Natural killer cell (primary cell): ENCODE measurements around the gene HMGN2. TPM values are rescaled to one million over a fixed set of nuclear protein-coding genes. Genes with fewer than 3 reads are reported as not detected.
A peak's percentile ranks its signal among the peaks of the same experiment; 100 is the strongest.

Experiments
- ATAC-seq, 3 donors: fragments of 150-1000 bp in 2 of 3; fragments of 200-7000 bp in 1 of 3; cut with Tn5 transposase; 1 replicate in 1 of 3; 2 replicates in 2 of 3; pipeline ENCODE4 v1.10.0; 2021; ENCODE audit warnings: mild to moderate bottlenecking in 2 of 3, moderate library complexity in 2 of 3
- DNase-seq, 2 donors: peaks; one replicate each; pipeline versions ENCODE4 v3.0.0 to v3.0.0-alpha.2; 2013 to 2021; ENCODE audit warnings: mixed read lengths in 1 of 2
- H3K27ac ChIP-seq: one replicate; pipeline ENCODE4 v1.5.1; 2013; ENCODE audit warnings: mild to moderate bottlenecking, low read length
- H3K27me3 ChIP-seq: one replicate; pipeline ENCODE4 v1.6.1; 2013; ENCODE audit warnings: low read length; ENCODE audit not compliant: control insufficient read depth, insufficient read depth
- H3K36me3 ChIP-seq: one replicate; pipeline ENCODE4 v1.6.1; 2013; ENCODE audit warnings: low read length; ENCODE audit not compliant: control insufficient read depth, insufficient read depth
- H3K4me1 ChIP-seq: one replicate; pipeline ENCODE4 v1.6.1; 2013; ENCODE audit warnings: low read length; ENCODE audit not compliant: control insufficient read depth, insufficient read depth
- H3K4me3 ChIP-seq: one replicate; pipeline ENCODE4 v1.5.1; 2013; ENCODE audit warnings: low read length
- H3K9me3 ChIP-seq: one replicate; pipeline ENCODE4 v1.6.1; 2013; ENCODE audit warnings: low read length; ENCODE audit not compliant: control insufficient read depth, insufficient read depth
- H3K27ac Mint-ChIP-seq, 2 donors: one replicate each; pipeline ENCODE4 v1.8.0; 2022; ENCODE audit warnings: mild to moderate bottlenecking in 2 of 2, mixed read lengths in 2 of 2, moderate library complexity in 1 of 2
- H3K27me3 Mint-ChIP-seq, 2 donors: one replicate each; pipeline ENCODE4 v1.8.0; 2022; ENCODE audit warnings: low read depth in 2 of 2, mixed read lengths in 2 of 2
- H3K36me3 Mint-ChIP-seq: one replicate; pipeline ENCODE4 v1.8.0; 2022; ENCODE audit warnings: mixed read lengths
- H3K4me1 Mint-ChIP-seq, 2 donors: one replicate each; pipeline ENCODE4 v1.8.0; 2022; ENCODE audit warnings: mixed read lengths in 2 of 2
- H3K4me3 Mint-ChIP-seq: one replicate; pipeline ENCODE4 v1.8.0; 2022; ENCODE audit warnings: mild to moderate bottlenecking, moderate library complexity, mixed read lengths
- H3K9me3 Mint-ChIP-seq, 2 donors: one replicate each; pipeline ENCODE4 v1.8.0; 2022; ENCODE audit warnings: mixed read lengths in 2 of 2
- WGBS: methylation state at CpG from one replicate; pipeline ENCODE4 v1.1.7; 2013; ENCODE audit warnings: missing lambda C conversion rate; ENCODE audit not compliant: insufficient coverage; 5-methylcytosine and 5-hydroxymethylcytosine counted together
- intact Hi-C: fragments of 100-400 bp; cut with micrococcal nuclease; formaldehyde crosslinking; loops from one replicate; pipeline ENCODE4 v1.14.2; 2022
- total RNA-seq, 4 donors: library from RNA; stranded (reverse); fragments of 120-200 nt in 1 of 4; gene quantifications; one replicate each; pipeline versions ENCODE4 v1.2.3 to v1.2.4, GENCODE V29; 2013 to 2022
- TF ChIP-seq, protein P1 (sequence below): fragments of 200-600 bp; IDR thresholded peaks from one replicate; pipeline ENCODE4 v1.8.0; 2022; ENCODE audit warnings: antibody characterized with exemption

Gene HMGN2
- total RNA-seq: 100 to 1,000 TPM; 315 to 364 (median 326) TPM
- total RNA-seq (2013): 363 TPM

DNA sequence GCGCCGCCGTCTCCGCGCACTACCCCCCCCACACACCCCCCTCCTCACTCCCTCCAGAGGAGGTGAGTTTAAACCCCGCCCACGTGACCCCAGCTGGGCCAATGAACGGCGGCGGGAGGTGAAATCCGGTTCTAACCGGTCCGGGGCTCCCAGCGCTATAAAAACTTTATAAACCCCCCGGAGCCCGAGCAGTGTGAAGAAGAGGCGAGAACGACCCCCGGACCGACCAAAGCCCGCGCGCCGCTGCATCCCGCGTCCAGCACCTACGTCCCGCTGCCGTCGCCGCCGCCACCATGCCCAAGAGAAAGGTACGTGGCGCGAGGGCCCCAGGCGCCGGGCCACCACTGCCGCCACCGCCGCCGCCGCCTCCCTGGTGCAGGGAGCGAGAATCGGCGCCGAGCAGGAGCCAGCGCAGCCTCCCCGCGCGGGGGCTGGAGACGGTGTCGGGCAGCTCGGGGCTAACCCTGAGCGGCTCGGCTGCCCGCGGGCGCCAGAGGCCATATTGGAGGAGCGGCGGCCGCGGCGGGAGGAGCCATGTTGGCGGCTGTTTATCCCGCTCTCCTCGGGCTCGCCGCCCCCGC is at the start of gene HMGN2:
HMGN2 (plus strand) TSS at position 121 of the 581 bp plus-strand sequence; CDS start at position 294, 173 bp downstream.
- Mint-ChIP-seq H3K27ac (peak within 1 kb of the TSS; percentile 90 to 91), H3K9me3 (no peaks in the 10 kb centered on the region), H3K36me3 (peaks cover 8% of the 10 kb centered on the region), H3K4me3 (peak within 1 kb of the TSS; percentile 92), H3K27me3 (no peaks in the 10 kb centered on the region), H3K4me1 (peaks cover 37 to 45% of the 10 kb centered on the region in 2 donors)
- WGBS: under 1% methylated on average over 68 of the region's 69 CpGs
- TF ChIP-seq, protein P1, sequence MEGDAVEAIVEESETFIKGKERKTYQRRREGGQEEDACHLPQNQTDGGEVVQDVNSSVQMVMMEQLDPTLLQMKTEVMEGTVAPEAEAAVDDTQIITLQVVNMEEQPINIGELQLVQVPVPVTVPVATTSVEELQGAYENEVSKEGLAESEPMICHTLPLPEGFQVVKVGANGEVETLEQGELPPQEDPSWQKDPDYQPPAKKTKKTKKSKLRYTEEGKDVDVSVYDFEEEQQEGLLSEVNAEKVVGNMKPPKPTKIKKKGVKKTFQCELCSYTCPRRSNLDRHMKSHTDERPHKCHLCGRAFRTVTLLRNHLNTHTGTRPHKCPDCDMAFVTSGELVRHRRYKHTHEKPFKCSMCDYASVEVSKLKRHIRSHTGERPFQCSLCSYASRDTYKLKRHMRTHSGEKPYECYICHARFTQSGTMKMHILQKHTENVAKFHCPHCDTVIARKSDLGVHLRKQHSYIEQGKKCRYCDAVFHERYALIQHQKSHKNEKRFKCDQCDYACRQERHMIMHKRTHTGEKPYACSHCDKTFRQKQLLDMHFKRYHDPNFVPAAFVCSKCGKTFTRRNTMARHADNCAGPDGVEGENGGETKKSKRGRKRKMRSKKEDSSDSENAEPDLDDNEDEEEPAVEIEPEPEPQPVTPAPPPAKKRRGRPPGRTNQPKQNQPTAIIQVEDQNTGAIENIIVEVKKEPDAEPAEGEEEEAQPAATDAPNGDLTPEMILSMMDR: no peak
- peak within 1 kb of the TSS; percentile 60 for H3K4me3 ChIP-seq
- H3K4me1 ChIP-seq: peaks cover 28% of the 10 kb centered on the region
- no peaks in the 10 kb centered on the region for H3K27me3 ChIP-seq
- H3K9me3 ChIP-seq: no peaks in the 10 kb centered on the region
- peaks cover 32% of the 10 kb centered on the region for H3K36me3 ChIP-seq
- intact Hi-C loops: loop anchor here (5.0 kb wide), 1 partner anchor 40 kb away; the partner anchor contains the start of gene DHDDS
- peak within 1 kb of the TSS; percentile 83 for H3K27ac ChIP-seq
- ATAC-seq (peak; percentile 55 to 69 (median 66)), DNase-seq (peak; percentile 77 to 92)

DNA sequence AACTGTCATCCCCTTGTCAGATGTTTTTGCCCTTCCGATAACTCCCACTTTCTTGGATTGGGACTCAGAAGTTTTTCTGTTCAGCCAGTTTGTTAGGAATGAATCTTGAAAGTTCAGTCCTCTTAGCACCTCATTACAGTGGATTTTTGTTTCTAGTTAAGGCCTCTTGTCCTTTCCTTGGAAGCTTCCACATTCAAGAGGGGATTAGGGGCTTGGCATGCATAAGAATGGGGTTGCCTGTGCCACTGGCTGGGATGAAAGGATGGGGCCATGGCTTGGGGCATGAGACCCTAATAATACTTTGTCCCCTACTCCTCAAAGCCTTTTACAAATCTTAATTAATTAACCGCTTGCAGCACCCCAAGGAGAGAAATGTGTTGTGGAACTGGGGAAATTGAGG is 42.5 kb upstream of the HMGN2 start:
- DNase-seq: no peak
- H3K36me3 Mint-ChIP-seq: no peaks in the 10 kb centered on the region
- H3K4me1 Mint-ChIP-seq: peaks cover 13 to 22% of the 10 kb centered on the region in 2 donors
- no peak overlapping the region for H3K4me3 ChIP-seq
- no peaks in the 10 kb centered on the region for H3K9me3 ChIP-seq
- 100% methylated on average over 1 of the region's 2 CpGs for WGBS
- intact Hi-C loops: loop anchor here (5.0 kb wide), 1 partner anchor 43 kb away; the partner anchor contains the start of gene HMGN2
- no peak overlapping the region for H3K27ac ChIP-seq
- ATAC-seq: no peak
- peaks cover 6% of the 10 kb centered on the region for H3K36me3 ChIP-seq
- peaks cover 21% of the 10 kb centered on the region for H3K4me1 ChIP-seq
- H3K27me3 ChIP-seq: no peaks in the 10 kb centered on the region
- no peak overlapping the region for H3K4me3 Mint-ChIP-seq
- TF ChIP-seq, protein P1: no peak
- H3K27ac Mint-ChIP-seq: no peak overlapping the region
- no peaks in the 10 kb centered on the region for H3K9me3 Mint-ChIP-seq
- H3K27me3 Mint-ChIP-seq: peaks cover 10 to 15% of the 10 kb centered on the region in 2 donors

DNA sequence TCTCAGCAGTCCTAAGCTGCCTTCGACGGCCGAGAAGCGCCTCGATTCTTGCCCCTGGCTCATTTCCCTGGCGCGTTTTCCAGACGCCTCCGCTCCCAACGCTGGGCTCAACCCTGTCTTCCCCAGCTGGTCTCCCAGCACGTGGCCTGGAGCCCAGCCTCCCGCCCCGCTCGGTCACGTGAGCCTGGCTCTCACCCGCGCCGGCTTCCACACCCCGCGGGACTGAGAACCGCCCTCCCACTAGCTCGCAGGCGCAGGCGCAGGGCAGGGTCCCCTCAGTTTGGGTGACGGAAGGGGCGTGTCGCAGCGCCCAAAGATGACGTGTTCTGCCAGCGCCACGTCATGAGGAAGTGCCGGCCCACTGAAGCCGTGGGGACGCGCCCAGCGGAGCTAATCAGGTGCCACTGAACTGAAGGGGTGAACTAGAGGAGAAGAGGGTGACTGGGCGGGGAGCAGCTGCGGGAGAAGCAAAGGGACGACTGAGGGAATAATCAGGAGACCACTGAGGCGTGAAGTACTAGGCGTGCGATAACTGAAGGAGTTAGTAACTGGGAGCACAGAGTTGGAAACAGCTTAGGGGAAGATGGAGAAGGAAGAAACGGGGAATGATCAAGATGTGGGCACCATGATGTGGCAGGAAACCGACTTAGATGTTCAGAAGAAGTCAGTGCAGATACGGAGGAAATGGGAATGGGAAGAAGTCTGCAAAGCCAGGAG is 40.1 kb upstream of the HMGN2 start, which contains the start of gene DHDDS:
DHDDS (plus strand) TSS at position 343 of the 717 bp plus-strand sequence. CDS start 625 bp downstream, outside the sequence.
- Mint-ChIP-seq H3K9me3 (no peaks in the 10 kb centered on the region), H3K36me3 (no peaks in the 10 kb centered on the region), H3K27me3 (no peaks in the 10 kb centered on the region), H3K27ac (peak within 1 kb of the TSS; percentile 89 to 93), H3K4me1 (peaks cover 13 to 22% of the 10 kb centered on the region in 2 donors), H3K4me3 (peak within 1 kb of the TSS; percentile 97)
- peak; percentile 98 to 99 for DNase-seq
- Histone ChIP-seq H3K36me3 (peaks cover 8% of the 10 kb centered on the region), H3K4me1 (peaks cover 21% of the 10 kb centered on the region), H3K4me3 (peak within 1 kb of the TSS; percentile 66), H3K9me3 (no peaks in the 10 kb centered on the region), H3K27me3 (no peaks in the 10 kb centered on the region), H3K27ac (peak within 1 kb of the TSS; percentile 48)
- under 1% methylated on average over 45 of the region's 45 CpGs for WGBS
- ATAC-seq: peak; percentile 96 to 98 (median 97)
- intact Hi-C loops: loop anchor here (5.0 kb wide), 1 partner anchor 40 kb away; the partner anchor contains the start of gene HMGN2
- TF ChIP-seq, protein P1: no peak
